NCI-H2107 (cell line): Measurements from ENCODE around the gene SCGB1A1.

Experiments used
- DNase-seq: peaks from one replicate; lab custom pipeline; 2025; lab: John Stamatoyannopoulos, UW

SCGB1A1 gene

GRCh38 chr11:62421996-62422395 lies 3.2 kb downstream of the SCGB1A1 start:
- no peak for DNase-seq

- DNase-seq = no peak
These were observed 4.2 kb downstream of the SCGB1A1 start for GRCh38 chr11:62423012-62423411.

- no peak for DNase-seq
These were observed 8.9 kb downstream of the SCGB1A1 start for GRCh38 chr11:62427630-62428233.

- no peak for DNase-seq
These were observed 10.2 kb downstream of the SCGB1A1 start for GRCh38 chr11:62428871-62429560.

- no peak for DNase-seq
These were observed 11.6 kb downstream of the SCGB1A1 start for GRCh38 chr11:62430425-62430824.

- no peak for DNase-seq
These were observed 12.5 kb downstream of the SCGB1A1 start for GRCh38 chr11:62431171-62431901.

- DNase-seq = no peak
These were observed 13.9 kb downstream of the SCGB1A1 start for GRCh38 chr11:62432695-62433094.

- peak; percentile 26 for DNase-seq
These were observed 14.5 kb downstream of the SCGB1A1 start for GRCh38 chr11:62433141-62433903.

GRCh38 chr11:62433904-62434276 lies 15.1 kb downstream of the SCGB1A1 start:
- no peak for DNase-seq

GRCh38 chr11:62435846-62436660 lies 17.2 kb downstream of the SCGB1A1 start:
- no peak for DNase-seq

- DNase-seq = no peak
These were observed 18.8 kb downstream of the SCGB1A1 start for GRCh38 chr11:62437616-62438015.

GRCh38 chr11:62438641-62439040 lies 19.8 kb downstream of the SCGB1A1 start:
- DNase-seq = no peak

GRCh38 chr11:62439785-62440602 lies 21.2 kb downstream of the SCGB1A1 start:
- no peak for DNase-seq

- no peak for DNase-seq
These were observed 24.8 kb downstream of the SCGB1A1 start for GRCh38 chr11:62443390-62444235.

- peak; percentile 15 for DNase-seq
These were observed 25.5 kb downstream of the SCGB1A1 start for GRCh38 chr11:62444236-62444833.

- DNase-seq = no peak
These were observed 26.0 kb downstream of the SCGB1A1 start for GRCh38 chr11:62444835-62445234.

- DNase-seq = no peak
These were observed 26.5 kb downstream of the SCGB1A1 start for GRCh38 chr11:62445314-62445740.

GRCh38 chr11:62446091-62446490 lies 27.3 kb downstream of the SCGB1A1 start:
- no peak for DNase-seq

GRCh38 chr11:62449451-62449851 lies 30.6 kb downstream of the SCGB1A1 start:
- DNase-seq = peak; percentile 14
